ENCODE data around the gene FRAT2. TPM values are rescaled to one million over a fixed set of nuclear protein-coding genes. Genes with fewer than 3 reads are reported as not detected.
"Not testable (repeated sequence)": the region's sequence is repeated elsewhere in the genome, so short reads cannot be mapped to it uniquely, and the experiment has no call there.

Gene FRAT2
- polyA plus RNA-seq, 1 experiment: 1.8 TPM

DNA sequence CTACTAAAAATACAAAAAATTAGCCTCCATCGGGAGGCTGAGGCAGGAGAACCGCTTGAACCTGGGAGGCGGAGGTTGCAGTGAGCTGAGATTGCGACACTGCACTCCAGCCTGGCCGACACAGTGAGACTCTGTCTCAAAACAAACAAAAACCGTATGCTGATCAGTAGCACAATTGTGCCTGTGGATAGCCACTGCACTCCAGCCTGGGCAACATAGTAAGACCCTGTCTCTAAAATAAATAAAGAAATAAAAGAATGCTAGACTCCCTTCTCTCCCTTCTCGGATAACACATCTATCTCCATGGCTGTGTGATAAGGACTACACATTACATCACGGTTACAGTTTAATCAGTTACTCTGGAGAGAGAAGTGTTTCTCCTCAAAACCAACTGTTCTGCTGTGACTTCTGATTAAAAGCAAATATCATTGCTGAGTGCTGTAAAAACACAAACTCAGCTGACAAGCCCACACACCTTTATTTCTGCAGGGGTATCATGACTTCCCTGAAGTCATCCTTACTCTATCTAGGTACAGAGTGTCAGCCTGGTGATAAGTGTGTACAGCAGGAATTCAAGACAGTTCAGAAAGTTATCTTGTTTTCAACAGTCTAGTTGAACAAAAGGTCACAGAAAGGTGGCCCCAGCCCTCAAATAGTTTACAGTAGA is 36.8 kb downstream of the FRAT2 start:
- TF ChIP-seq, protein P1, sequence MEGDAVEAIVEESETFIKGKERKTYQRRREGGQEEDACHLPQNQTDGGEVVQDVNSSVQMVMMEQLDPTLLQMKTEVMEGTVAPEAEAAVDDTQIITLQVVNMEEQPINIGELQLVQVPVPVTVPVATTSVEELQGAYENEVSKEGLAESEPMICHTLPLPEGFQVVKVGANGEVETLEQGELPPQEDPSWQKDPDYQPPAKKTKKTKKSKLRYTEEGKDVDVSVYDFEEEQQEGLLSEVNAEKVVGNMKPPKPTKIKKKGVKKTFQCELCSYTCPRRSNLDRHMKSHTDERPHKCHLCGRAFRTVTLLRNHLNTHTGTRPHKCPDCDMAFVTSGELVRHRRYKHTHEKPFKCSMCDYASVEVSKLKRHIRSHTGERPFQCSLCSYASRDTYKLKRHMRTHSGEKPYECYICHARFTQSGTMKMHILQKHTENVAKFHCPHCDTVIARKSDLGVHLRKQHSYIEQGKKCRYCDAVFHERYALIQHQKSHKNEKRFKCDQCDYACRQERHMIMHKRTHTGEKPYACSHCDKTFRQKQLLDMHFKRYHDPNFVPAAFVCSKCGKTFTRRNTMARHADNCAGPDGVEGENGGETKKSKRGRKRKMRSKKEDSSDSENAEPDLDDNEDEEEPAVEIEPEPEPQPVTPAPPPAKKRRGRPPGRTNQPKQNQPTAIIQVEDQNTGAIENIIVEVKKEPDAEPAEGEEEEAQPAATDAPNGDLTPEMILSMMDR (IDR thresholded peaks at IDR 0.05; ENCODE audit: insufficient read depth, low read depth, low read length): no peak
- CTCF ChIA-PET: interaction anchor here (1.1 kb wide), 1 partner anchor 35 kb away, joined by 3 read pairs; no protein-coding TSS in a partner anchor
- no peak for DNase-seq (ENCODE audit: low read depth)
- Histone ChIP-seq H3K4me3 (ENCODE audit: low read depth, low read length) (no peak overlapping the region), H3K36me3 (ENCODE audit: control insufficient read depth, insufficient read depth, low read length) (no peaks in the 10 kb centered on the region), H3K27me3 (ENCODE audit: control insufficient read depth, insufficient read depth, low read length) (no peaks in the 10 kb centered on the region)
- POLR2A ChIA-PET: no interaction called here

DNA sequence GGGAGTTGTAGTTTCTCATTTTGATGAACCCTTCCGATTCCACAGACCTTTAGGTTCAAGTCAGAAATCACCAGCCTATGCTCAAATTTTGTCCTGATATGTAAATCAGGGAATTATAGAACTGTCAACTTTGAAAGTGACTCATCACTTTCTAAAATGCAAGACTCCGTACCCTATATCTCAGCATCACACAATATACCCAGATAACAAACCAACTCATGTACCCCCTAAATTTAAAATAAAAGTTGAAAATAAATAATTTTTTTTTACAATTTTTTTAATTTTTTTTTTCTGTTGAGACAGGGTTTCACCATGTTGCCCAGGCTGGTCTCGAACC is 41.7 kb downstream of the FRAT2 start:
- no peak overlapping the region for H3K4me3 ChIP-seq (ENCODE audit: low read depth, low read length)
- ChIA-PET CTCF (interaction anchor here (0.9 kb wide), 1 partner anchor 202 kb away, joined by 3 read pairs; no protein-coding TSS in a partner anchor), POLR2A (no interaction called here)
- H3K27me3 ChIP-seq (ENCODE audit: control insufficient read depth, insufficient read depth, low read length): no peaks in the 10 kb centered on the region
- no peaks in the 10 kb centered on the region for H3K36me3 ChIP-seq (ENCODE audit: control insufficient read depth, insufficient read depth, low read length)
- no peak for DNase-seq (ENCODE audit: low read depth)
- TF ChIP-seq, protein P1 (IDR thresholded peaks at IDR 0.05; ENCODE audit: insufficient read depth, low read depth, low read length): no peak

DNA sequence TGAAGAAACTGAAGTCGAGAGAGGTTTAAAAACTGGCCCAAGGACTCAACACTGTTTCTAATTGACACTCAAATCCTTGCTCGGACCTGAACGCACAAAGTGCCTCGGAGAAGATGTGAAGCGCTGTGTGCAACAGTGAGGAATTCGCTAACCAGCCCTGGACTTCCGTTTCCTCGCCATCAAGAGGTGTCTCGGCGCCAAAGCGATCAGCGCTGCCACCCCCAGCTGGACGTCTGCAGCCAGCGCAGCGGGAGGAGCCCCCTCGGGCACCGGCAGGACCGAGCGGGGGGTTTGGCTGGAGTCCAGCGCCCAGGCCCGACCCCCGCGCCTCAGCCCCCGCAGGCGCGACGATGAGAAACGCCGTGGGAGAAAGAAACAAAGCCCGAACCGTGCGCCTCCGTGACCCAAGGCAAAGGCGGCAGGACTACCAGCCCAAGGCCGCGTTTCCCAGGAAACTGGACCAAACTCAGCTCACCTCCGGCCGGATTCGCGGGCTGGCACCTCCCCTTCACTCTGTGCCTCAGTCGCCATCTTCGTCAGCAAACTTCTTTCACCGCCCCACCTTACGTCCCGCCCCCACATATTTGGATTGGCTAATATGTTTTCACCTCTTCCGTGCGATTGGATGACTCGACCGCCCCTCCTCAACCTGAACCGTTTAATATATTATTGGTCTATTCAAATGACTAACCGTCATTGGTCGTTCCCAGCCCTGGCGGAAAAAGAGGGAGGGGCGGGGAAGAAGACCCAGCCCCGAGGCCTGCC is 42.2 kb downstream of the FRAT2 start, which contains the start of gene ARHGAP19:
TSS of gene ARHGAP19 (minus strand) at position 541 of the 765 bp plus-strand sequence. CDS start at position 531, 10 bp downstream.
- TF ChIP-seq, protein P1 (IDR thresholded peaks at IDR 0.05; ENCODE audit: insufficient read depth, low read depth, low read length): peak; percentile 24
- POLR2A ChIA-PET: no interaction called here

DNA sequence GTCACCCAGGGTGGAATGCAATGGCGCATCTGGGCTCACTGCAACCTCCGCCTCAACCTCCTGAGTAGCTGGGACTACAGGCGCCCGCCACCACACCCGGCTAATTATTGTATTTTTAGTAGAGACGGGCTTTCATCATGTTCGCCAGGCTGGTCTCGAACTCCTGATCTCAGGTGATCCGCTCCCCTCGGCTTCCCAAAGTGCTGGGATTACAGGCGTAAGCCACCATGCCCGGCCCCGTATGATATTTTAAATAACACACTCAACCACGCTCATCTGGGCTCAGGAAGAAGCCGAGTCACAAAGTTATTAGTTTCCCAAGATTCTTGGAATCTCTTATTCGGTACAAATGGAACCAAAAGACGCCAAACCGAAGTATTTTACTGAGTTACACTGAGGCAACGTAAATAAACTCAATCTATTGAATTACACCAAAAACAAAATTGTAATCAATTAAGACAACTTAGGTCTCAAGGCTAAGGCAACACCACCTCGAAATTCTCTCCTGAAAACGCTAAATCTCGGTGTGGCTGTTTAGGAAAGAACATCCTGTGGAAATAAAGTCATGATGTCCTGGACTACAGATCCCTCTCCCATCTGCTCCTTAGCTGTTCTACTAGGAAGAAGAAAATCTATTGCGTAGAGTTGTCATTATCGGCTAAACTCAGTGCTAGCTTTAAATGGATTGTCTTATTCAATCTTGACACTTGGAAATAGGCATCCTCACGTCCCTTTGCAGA is 43.0 kb downstream of the FRAT2 start:
- TF ChIP-seq, protein P1 (IDR thresholded peaks at IDR 0.05; ENCODE audit: insufficient read depth, low read depth, low read length): no peak
- ChIA-PET CTCF (interaction anchor here (0.7 to 1.8 kb wide), 3 partner anchors 13 to 962 kb away, joined by 3 to 5 read pairs (median 3); no protein-coding TSS in a partner anchor), POLR2A (no interaction called here)
- no peaks in the 10 kb centered on the region for H3K27me3 ChIP-seq (ENCODE audit: control insufficient read depth, insufficient read depth, low read length)
- no peak for DNase-seq (ENCODE audit: low read depth)
- H3K36me3 ChIP-seq (ENCODE audit: control insufficient read depth, insufficient read depth, low read length): no peaks in the 10 kb centered on the region
- peak overlapping the region; percentile 66 for H3K4me3 ChIP-seq (ENCODE audit: low read depth, low read length)

More for the DNA sequence above, 42.2 kb downstream of the FRAT2 start, which contains the start of gene ARHGAP19:
- Histone ChIP-seq H3K36me3 (ENCODE audit: control insufficient read depth, insufficient read depth, low read length) (no peaks in the 10 kb centered on the region), H3K27me3 (ENCODE audit: control insufficient read depth, insufficient read depth, low read length) (no peaks in the 10 kb centered on the region), H3K4me3 (ENCODE audit: low read depth, low read length) (peak within 1 kb of the TSS; percentile 66)
- CTCF ChIA-PET: interaction anchor here (0.7 to 1.8 kb wide), 3 partner anchors 42 to 961 kb away, joined by 3 to 5 read pairs (median 3); no protein-coding TSS in a partner anchor
- peak; percentile 97 for DNase-seq (ENCODE audit: low read depth)

DNA sequence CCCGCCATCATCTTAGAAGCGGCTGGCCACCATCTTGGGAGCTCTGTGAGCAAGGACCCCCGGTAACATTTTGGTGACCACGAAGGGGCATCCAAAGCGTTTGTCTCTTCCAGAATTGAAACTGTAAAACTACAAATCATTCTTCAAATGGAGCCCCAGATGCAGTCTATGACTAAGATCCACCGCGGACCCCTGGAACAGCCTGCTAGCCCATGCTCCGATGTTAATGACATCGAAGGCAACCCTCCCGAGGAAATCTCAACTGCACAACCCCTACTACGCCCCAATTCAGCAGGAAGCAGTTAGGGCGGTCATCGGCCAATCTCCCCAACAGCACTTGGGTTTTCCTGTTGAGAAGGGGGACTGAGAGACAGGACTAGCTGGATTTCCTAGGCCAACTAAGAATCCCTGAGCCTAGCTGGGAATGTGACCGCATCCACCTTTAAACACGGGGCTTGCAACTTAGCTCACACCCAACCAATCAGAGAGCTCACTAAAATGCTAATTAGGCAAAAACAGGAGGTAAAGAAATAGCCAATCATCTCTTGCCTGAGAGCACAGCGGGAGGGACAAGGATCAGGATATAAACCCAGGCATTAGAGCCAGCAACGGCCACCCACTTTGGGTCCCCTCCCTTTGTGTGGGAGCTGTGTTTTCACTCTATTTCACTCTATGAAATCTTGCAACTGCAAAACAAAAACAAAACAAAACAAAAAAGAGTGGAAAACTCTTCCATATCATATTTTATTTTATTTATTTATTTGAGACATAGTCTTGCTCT is 43.8 kb downstream of the FRAT2 start:
- DNase-seq (ENCODE audit: low read depth); H3K27me3 ChIP-seq (ENCODE audit: control insufficient read depth, insufficient read depth, low read length); H3K4me3 ChIP-seq (ENCODE audit: low read depth, low read length); H3K36me3 ChIP-seq (ENCODE audit: control insufficient read depth, insufficient read depth, low read length); POLR2A ChIA-PET: not testable (repeated sequence)
- CTCF ChIA-PET: interaction anchor here (1.2 to 1.8 kb wide), 3 partner anchors 12 to 43 kb away, joined by 3 to 5 read pairs (median 3); no protein-coding TSS in a partner anchor

DNA sequence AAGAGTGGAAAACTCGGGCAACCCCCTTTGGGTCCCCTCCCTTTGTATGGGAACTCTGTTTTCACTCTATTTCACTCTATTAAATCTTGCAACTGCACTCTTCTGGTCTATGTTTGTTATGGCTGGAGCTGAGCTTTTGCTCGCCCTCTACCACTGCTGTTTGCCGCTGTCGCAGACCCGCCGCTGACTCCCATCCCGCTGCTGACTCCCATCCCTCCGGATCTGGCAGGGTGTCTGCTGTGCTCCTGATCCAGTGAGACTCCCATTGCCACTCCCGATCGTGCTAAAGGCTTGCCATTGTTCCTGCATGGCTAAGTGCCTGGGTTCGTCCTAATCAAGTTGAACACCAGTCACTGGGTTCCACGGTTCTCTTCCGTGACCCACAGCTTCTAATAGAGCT is 44.5 kb downstream of the FRAT2 start:
- H3K4me3 ChIP-seq (ENCODE audit: low read depth, low read length); DNase-seq (ENCODE audit: low read depth); H3K27me3 ChIP-seq (ENCODE audit: control insufficient read depth, insufficient read depth, low read length); H3K36me3 ChIP-seq (ENCODE audit: control insufficient read depth, insufficient read depth, low read length); POLR2A ChIA-PET: not testable (repeated sequence)
- CTCF ChIA-PET: interaction anchor here (1.4 kb wide), 1 partner anchor 12 kb away, joined by 3 read pairs; no protein-coding TSS in a partner anchor

All from BJ (cell line).